Measurements from ENCODE around the gene FGF7.
"Not testable (repeated sequence)": the region's sequence is repeated elsewhere in the genome, so short reads cannot be mapped to it uniquely, and the experiment has no call there.

FGF7 gene, protein sequence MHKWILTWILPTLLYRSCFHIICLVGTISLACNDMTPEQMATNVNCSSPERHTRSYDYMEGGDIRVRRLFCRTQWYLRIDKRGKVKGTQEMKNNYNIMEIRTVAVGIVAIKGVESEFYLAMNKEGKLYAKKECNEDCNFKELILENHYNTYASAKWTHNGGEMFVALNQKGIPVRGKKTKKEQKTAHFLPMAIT

DNA sequence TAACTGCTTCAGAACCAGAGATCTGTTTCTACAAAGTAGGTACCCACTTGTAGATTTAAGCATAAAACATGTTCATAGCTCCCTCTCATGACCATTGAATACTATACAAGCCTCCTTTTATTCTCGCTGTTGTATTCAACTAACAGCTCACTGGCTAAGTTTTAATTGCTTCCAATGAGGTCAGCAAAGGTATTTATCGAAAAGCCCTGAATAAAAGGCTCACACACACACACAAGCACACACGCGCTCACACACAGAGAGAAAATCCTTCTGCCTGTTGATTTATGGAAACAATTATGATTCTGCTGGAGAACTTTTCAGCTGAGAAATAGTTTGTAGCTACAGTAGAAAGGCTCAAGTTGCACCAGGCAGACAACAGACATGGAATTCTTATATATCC is at the start of gene FGF7:
Gene FGF7 (plus strand): TSS at position 222 of the 400 bp plus-strand sequence. CDS start 1,056 bp downstream, outside the sequence.
- no peak for DNase-seq

DNA sequence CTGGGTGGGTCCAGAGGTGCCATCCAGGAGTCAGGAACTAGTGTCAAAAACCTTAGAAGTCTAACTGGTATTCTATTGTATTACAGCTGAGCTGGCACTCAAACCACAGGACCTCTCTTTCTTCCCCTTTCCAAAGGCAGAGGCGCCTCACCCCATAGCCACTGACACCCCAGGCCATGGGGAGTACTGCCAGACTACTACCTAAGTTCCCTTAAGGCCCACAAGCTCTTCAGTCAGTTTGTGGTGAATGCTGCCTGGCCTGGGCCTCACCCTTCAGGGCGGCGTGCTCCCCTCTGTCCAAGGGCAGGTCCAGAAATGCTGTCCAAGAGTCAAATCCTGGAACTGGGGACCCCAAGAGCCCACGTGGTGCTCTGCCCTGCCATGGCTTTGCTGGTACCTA is 43.0 kb upstream of the FGF7 start:
- DNase-seq, result no peak

DNA sequence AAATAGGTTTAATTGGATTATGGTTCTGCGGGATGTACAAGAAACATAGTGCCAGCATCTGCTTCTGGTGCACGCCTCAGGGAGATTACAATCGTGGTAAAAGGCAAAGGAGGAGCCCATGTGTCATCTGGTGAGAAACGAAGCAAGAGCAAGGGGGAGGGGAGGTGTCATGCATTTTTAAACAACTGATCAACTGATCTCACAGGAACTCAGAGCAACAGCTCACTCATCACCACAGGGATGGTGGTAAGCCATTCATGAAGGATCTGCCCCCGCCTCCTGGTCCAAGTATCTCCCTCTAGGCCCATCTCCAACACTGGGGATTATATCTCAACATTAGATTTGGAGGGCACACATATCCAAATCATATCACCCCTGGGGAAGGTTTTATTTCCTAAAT is 42.1 kb upstream of the FGF7 start:
- no peak for DNase-seq

DNA sequence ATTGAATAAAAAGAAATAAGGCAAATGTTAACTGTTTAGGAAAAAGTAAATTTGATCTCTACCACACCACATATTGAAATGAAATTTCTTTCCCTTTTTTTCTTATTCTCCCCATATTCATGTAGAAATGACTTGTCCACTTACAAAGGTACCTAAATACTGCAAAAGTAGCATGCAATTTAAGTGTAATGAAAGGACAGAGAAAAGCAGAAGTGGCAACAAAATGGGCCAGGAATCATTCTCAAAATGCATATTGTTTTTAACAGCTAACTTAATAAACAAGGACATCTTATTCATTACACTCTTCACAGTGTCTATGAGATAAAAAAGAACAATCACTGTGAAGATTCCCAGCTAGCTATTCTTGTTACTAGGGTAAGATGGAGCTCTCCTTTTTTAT is 40.6 kb upstream of the FGF7 start:
- no peak for DNase-seq

DNA sequence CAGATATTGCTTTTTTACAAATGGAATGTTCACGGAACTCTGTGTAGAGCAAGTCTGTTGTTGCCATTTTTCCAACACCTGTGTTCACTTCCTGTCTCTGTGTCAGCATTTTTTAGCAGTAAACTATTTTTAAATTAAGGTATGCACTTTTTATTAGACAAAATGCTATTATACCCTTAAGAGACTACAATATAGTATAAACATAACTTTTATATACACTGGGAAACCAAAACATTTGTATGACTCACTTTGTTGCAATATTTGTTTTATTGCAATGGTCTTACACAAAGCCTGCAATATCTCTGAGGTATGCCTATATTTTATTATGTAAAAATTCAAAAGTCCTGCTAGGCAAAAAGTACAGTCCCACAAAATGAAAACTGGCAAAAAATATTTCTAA is 39.8 kb upstream of the FGF7 start:
- DNase-seq, result no peak

DNA sequence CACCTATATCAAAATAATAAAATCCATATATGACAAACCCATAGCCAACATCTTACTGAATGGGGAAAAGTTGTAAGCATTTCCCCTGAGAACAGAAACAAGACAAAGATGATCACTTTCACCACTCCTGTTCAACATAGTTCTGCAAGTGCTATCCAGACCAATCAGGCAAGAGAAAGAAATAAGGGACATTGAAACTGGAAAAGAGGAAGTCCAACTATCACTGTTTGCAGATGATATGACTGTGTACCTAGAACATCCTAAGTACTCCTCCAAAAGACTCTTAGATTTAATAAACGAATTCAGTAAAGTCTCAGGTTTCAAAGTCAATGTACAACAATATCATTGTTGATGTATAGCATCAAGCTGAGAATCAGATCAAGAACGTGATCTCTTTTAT is 35.6 kb upstream of the FGF7 start:
- no peak for DNase-seq

DNA sequence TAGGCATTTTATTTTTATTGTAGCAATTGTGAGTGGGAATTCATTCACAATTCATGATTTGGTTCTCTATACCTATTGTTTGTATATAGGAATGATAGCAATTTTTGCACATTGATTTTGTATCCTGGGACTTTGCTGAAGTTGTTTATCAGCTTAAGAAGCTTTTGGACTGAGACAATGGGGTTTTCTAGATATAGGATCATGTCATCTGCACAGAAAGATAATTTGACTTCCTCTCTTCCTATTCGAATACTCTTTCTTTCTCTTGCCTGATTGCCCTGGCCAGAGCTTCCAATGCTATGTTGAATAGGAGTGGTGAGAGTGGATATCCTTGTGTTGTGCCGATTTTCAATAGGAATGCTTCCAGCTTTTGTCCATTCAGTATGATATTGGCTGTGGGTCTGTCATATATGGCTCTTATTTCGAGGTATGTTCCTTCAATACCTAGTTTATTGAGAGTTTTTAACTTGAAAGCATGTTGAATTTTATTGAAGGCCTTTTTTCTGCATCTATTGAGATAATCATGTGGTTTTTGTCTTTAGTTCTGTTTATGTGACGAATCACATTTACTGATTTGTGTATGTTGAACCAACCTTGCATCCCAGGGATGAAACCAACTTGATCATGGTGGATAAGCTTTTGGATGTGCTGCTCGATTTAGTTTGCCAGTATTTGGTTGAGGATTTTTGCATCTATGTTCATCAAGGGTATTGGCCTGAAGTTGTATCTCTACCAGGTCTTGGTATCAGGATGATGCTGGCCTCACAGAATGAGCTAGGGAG is 20.3 kb upstream of the FGF7 start:
- DNase-seq, result not testable (repeated sequence)

DNA sequence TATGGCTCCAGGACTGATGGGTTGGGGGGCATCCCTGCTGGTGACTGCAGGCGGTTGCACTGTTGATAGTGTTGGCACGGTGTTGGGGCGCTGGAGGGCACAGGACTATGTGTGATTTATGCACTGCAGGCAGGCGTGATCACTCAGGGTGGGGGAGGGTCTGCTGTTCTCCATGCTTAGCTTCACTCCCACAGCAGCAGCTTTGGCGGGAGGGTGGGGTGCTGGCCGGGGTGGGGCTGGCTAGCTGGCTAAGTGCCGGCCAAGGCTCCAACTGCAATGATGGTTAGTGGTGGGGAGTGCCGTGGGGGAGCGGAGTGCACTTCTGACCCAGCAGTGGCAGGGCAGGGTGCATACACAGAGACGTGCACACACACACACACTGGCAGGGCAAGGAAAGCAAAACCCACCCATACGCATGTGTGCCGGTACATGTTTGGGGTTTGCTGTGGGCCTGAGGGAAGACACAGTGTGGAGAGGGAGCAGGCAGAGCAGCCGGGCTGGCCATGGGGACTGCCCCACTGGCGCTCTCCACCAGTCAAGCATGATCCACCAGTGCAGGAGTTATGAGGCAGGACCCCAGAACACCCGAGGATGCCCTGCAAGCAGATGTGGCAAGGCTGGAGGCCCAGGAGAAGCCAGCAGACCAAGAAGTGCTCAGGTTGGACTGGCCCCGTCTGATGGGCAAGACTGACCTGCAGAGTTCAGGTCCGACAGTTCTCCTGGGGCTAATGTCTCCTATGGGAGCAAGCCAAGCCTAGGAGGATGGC is 16.5 kb upstream of the FGF7 start:
- DNase-seq, result no peak

DNA sequence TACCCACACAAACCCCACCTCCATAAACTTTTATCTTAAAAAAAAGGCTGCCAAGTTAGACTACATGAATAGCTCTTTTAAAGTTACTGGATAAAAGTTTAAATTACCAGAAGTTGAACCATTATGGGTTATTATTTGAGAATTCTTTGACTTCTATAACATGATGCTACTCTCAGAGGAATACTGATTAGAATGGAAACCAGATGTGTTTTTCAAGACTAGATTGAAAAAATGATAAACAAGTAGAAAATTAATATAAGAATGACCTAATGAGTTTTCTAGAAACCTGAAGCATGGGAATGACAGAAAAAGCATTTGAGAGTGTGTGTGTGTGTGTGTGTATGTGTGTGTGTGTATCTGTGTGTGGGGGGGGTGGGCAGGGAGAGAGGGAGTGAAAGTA is 12.4 kb upstream of the FGF7 start:
- DNase-seq, result no peak

DNA sequence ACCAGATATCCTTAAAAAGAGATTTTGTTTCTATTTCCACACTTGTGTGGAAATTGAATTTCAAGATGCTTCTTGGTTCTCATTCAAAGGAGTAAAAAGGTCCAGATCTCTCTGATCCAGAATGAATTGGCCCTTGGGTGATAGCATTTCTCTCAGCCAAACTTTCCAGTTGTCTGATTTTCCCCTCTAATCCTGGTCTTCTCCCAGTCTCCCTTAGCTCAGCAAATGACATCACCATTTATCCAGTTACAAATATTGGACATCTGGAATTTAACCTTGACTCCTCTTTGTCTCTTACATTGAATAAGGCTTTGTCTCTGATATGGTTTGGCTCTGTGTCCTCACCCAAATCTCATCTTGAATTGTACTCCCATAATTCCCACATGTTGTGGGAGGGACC is 10.2 kb upstream of the FGF7 start:
- no peak for DNase-seq

DNA sequence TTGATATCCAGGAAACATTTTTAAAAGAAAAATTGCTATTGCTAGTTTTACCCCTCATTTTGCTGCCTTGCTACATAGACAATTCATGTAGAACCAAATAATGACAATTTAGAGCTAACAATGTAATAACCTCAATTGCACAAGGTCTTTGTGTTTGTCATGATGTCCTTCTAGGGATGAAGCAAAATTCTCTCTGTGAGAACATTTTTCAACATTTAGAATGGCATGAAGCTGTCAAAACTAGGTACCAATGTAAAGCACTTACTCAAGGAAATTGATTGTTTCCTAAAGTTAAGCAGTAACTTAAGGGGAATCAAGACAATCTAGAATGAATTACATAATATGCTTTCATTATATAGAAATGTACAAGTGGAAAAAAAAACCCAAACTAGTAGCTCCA is 7.9 kb upstream of the FGF7 start:
- no peak for DNase-seq

DNA sequence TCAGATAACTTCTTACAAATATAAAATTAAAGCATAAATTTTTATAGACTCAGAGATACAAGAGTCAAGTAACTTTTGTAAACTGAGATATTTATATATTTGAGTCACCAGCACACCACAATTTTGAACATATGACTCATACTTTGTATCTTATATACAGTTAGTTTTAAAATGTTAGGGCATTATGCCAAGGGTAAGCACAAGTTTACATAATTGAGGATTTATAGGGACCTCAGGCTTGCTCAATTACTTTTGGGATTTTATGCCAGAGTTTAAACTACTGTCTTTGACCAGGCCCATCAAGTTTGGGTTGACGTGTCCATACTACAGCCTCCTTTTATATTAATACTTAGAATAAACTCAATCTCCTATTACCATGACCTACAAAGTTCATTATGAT is 7.4 kb upstream of the FGF7 start:
- DNase-seq, result no peak

DNA sequence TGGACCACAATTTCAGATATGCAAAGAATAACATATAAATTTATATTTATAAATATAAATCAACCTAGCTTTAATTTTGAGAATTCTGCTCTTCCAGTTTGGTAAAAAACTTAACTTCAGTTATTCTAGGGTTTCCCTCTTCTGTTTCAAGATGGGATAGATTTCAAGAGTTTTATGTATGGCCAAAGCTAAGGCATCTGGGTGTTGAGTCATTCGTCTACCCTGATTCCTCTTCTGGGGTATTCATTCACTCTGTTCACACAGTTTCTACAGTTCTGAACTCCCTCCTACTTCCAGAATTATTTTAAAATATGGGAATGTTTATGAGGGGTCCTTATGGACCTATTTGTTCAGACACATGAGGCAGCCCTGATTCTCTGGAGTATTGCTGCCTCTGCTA is 4.2 kb upstream of the FGF7 start:
- peak; percentile 28 for DNase-seq

DNA sequence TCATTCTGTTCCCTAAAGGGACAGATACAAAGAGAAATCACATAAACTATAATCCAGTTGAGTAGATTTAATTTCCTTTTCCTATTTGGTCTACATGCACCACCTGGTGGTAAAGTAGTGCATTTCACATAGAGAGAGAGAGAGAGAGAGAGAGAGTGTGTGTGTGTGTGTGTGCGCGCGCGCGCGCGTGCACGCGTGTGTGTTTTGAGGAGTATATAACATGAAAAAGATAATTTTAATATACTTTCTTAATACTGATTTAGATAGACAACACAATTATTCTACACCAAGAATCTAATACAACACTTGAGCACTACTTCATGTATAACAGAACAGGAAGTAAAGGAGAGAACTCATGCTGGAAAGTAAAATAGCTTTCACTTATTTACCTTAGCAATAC is 1.1 kb upstream of the FGF7 start:
- DNase-seq, result peak; percentile 36

DNA sequence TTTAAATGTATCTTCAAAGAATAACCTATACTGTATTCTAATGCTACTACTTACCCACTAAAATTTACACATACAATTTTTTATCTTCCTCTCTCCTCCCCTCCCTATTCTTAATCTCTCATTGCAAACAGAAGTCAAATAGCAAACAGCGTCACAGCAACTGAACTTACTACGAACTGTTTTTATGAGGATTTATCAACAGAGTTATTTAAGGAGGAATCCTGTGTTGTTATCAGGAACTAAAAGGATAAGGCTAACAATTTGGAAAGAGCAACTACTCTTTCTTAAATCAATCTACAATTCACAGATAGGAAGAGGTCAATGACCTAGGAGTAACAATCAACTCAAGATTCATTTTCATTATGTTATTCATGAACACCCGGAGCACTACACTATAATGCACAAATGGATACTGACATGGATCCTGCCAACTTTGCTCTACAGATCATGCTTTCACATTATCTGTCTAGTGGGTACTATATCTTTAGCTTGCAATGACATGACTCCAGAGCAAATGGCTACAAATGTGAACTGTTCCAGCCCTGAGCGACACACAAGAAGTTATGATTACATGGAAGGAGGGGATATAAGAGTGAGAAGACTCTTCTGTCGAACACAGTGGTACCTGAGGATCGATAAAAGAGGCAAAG is 984 bp downstream of the FGF7 start:
- DNase-seq, result no peak

DNA sequence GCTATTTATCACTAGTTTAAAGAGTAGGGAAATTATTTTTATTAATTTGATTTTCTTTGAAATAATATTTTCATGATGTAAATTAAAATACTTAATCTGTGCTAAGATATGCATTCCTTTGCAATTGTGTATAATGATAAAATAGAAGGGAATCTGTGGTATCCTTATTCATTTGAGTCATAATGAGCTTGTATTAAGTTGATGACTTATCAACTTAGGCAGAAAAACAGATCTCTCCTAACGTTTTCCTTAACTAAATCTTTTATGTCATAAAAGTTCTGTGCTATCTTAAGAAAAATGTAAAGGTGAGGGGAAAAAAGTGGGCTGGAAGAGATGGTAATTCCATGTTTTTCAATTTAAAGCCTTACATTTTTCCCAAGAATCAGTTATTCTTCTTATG is 1.9 kb downstream of the FGF7 start:
- no peak for DNase-seq

DNA sequence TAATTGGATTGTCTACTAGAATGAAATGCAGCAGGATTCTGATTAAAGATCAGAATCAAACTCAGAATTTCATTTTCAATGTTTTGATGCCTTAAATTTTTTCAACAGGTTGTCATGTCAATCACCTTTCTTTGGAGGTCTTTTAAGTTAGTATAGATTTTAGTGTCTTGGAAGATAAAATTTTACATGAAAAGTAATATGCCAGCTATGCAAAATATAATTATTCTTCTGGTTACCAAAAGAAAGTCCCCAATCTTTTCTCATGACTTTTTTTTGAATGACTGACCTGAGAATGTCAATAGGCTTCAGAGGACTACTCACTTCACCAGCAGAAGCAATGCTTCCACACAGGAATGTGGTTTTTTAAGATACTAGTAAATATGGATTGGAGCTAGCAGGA is 4.3 kb downstream of the FGF7 start:
- no peak for DNase-seq

DNA sequence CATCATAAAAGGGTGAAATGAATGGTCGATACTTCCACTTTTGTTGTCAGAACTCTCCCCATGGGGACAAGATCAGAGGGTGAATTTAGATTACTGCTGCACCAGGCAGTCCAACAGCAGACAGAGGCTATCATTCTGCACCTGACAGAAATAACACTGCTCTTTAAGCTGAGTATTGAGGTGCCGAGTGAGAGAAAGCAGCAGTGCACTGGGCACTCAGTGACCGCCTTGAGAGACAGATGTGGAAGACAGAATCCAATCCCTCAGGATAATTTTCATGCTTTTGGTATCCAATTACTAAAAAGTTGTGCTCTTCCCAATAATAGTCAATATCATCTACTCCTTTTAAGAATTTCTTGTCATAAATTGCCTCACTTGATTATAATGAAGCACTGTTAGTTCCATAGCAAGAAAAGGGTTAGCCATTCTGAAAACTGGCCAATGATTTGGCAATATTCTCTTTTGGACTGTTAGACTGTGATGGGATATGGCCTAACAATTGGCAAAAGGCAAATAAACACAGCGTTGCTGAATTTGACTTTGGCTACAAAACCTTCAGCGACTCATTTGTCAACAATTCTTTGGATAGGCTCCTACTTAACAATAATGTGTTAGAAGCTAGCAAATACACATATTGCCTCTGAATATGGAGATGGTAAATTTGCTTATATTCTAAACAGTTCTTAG is 5.5 kb downstream of the FGF7 start:
- DNase-seq, result no peak

DNA sequence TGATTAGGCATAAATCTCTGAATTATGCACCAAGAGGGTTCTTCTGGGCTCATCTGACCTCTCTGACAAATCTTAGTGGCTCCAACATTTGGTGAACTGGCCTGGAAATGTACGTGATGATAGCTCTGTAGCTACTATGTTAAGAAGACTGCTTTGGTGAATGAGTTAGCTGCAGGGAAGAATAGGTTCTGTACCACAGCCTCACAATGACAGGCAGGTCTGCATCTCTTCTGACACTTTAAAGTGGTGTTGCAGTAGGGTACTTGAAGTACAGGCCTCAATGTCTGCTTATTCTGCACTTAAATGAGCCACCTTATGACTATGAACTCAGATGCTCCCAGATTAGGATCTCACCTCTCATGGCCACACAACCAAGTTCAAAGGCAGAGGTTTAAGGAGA is 7.0 kb downstream of the FGF7 start:
- no peak for DNase-seq

DNA sequence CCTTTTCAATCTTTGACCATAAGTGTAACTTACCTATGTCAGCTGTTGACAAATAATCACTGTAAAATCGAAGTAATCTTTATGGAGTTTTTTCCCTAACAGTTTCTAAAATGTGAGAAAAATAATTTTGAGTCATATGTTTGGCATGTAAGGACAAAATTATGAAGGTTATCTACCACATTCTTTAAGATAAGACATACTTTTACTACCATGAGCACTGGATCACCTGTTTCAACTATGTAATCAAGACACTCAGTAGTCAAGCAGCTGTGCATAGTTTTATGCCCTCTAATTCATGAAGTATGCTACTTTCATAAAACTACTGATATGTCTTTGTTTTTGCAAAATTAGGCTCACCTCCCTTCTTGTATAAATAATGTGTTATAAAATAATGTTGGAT is 12.1 kb downstream of the FGF7 start:
- DNase-seq, result no peak

DNA sequence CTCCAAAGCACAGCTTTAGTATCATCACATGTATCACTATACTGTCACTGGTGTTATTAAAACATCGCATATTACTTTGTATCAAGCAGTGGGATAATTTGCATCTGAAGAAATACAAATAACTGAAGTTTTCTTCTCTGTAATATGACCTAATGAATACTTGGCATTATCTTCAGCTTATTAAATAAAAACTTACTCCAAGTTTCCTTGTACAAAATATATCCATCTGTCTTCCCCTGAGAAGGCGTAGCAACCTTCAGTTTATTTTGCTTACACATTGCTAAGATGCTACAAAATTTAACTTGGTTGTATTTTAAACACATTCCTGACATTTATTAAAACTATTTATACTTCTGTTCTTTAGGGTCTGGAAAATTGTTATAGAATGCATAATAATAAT is 13.7 kb downstream of the FGF7 start:
- no peak for DNase-seq

DNA sequence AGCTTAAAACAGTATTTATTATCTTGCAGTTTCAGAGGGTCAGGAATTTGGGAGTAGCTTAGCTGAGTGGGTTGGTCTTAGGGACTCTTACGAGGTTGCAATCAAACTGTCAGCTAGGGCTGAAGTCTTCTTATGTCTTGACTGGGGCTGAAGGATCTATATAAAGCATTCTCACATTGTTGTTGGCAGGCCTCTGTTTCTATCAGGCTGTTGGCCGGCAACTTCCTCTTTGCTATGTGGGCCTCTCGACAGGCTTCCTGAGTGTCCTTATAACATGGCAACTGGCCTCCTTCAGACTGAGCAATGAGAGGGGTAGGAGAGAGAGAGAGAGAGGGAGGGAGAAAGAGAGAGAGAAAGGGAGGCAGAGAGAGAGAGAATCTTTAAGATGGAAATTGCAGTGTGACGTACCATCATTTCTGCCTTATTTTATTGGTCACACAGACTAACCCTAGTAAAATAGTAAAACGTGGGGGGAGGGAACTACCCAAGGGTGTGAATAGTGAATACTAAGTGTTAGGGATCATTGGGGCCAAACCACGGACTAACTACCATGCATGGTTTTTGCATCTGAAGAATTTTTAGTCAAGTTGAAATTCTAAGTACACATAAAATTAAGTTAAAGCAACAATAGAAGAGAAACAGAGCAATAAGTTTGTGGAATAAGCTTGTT is 16.1 kb downstream of the FGF7 start:
- DNase-seq, result no peak
